ENCODE results near the gene NUDC. TPM values are rescaled to one million over a fixed set of nuclear protein-coding genes. Genes with fewer than 3 reads are reported as not detected.
"Not testable (repeated sequence)": the region's sequence is repeated elsewhere in the genome, so short reads cannot be mapped to it uniquely, and the experiment has no call there.

The NUDC gene
- total RNA-seq, 2 experiments from 2014 or later, result 65.7 to 106 TPM

- Histone ChIP-seq H3K4me2 (ENCODE audit: low read length) (no peak overlapping the region), H3K4me1 (ENCODE audit: insufficient read depth, low read length, poor library complexity, severe bottlenecking) (no peaks in the 10 kb centered on the region), H3K9me3 (ENCODE audit: low read length) (no peaks in the 10 kb centered on the region), H3K9me2 (ENCODE audit: insufficient read depth, low read length) (no peaks in the 10 kb centered on the region), H3K4me3 (ENCODE audit: low read depth, low read length, poor library complexity, severe bottlenecking) (no peak overlapping the region), H2AFZ (ENCODE audit: low read length) (no peak overlapping the region), H3K36me3 (ENCODE audit: insufficient read depth, low read length) (peaks cover 64% of the 10 kb centered on the region), H4K20me1 (ENCODE audit: insufficient read depth, low read length) (no peaks in the 10 kb centered on the region), H3K27ac (ENCODE audit: low read depth, low read length, poor library complexity, severe bottlenecking) (no peak overlapping the region), H3K79me2 (ENCODE audit: insufficient read depth, low read depth, low read length) (no peaks in the 10 kb centered on the region)
- no peak for DNase-seq (ENCODE audit: low spot score)
- CTCF ChIA-PET (ENCODE audit: unreplicated experiment), result interaction anchor here (0.6 kb wide), 1 partner anchor 781 kb away, joined by 3 read pairs; the partner anchor contains the start of gene FAM76A
- POLR2A ChIA-PET, result no interaction called here
- intact Hi-C loops (cut with micrococcal nuclease; ENCODE audit: unreplicated experiment), result no loop called here
- no TSS peak for BruUV-seq (replicated peaks)
- TF ChIP-seq, protein P1, sequence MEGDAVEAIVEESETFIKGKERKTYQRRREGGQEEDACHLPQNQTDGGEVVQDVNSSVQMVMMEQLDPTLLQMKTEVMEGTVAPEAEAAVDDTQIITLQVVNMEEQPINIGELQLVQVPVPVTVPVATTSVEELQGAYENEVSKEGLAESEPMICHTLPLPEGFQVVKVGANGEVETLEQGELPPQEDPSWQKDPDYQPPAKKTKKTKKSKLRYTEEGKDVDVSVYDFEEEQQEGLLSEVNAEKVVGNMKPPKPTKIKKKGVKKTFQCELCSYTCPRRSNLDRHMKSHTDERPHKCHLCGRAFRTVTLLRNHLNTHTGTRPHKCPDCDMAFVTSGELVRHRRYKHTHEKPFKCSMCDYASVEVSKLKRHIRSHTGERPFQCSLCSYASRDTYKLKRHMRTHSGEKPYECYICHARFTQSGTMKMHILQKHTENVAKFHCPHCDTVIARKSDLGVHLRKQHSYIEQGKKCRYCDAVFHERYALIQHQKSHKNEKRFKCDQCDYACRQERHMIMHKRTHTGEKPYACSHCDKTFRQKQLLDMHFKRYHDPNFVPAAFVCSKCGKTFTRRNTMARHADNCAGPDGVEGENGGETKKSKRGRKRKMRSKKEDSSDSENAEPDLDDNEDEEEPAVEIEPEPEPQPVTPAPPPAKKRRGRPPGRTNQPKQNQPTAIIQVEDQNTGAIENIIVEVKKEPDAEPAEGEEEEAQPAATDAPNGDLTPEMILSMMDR (conservative IDR thresholded peaks at IDR 0.05; ENCODE audit: low read length), result no peak
- TF ChIP-seq EZH2phosphoT487 (IDR thresholded peaks at IDR 0.05; ENCODE audit: borderline replicate concordance, low read depth, low read length), result no peak
These were observed 23.6 kb downstream of the NUDC start for GRCh38 chr1:26945138-26945537.

- Histone ChIP-seq H3K9me2 (ENCODE audit: insufficient read depth, low read length) (no peaks in the 10 kb centered on the region), H3K4me1 (ENCODE audit: insufficient read depth, low read length, poor library complexity, severe bottlenecking) (no peaks in the 10 kb centered on the region), H3K36me3 (ENCODE audit: insufficient read depth, low read length) (peaks cover 64% of the 10 kb centered on the region), H4K20me1 (ENCODE audit: insufficient read depth, low read length) (no peaks in the 10 kb centered on the region), H3K27ac (ENCODE audit: low read depth, low read length, poor library complexity, severe bottlenecking) (no peak overlapping the region), H3K9me3 (ENCODE audit: low read length) (no peaks in the 10 kb centered on the region), H3K4me3 (ENCODE audit: low read depth, low read length, poor library complexity, severe bottlenecking) (no peak overlapping the region), H2AFZ (ENCODE audit: low read length) (no peak overlapping the region), H3K4me2 (ENCODE audit: low read length) (no peak overlapping the region), H3K79me2 (ENCODE audit: insufficient read depth, low read depth, low read length) (no peaks in the 10 kb centered on the region)
- DNase-seq (ENCODE audit: low spot score), result no peak
- POLR2A ChIA-PET, result no interaction called here
- intact Hi-C loops (cut with micrococcal nuclease; ENCODE audit: unreplicated experiment), result no loop called here
- TF ChIP-seq EZH2phosphoT487 (IDR thresholded peaks at IDR 0.05; ENCODE audit: borderline replicate concordance, low read depth, low read length), result no peak
- TF ChIP-seq, protein P1 (conservative IDR thresholded peaks at IDR 0.05; ENCODE audit: low read length), result no peak
- BruUV-seq (replicated peaks), result no TSS peak
- CTCF ChIA-PET (ENCODE audit: unreplicated experiment), result interaction anchor here (0.6 kb wide), 1 partner anchor 780 kb away, joined by 3 read pairs; the partner anchor contains the start of gene FAM76A
These were observed 24.2 kb downstream of the NUDC start for GRCh38 chr1:26945728-26946127.

- no peaks in the 10 kb centered on the region for H3K79me2 ChIP-seq (ENCODE audit: insufficient read depth, low read depth, low read length)
- intact Hi-C loops (cut with micrococcal nuclease; ENCODE audit: unreplicated experiment), result no loop called here
- CTCF ChIA-PET (ENCODE audit: unreplicated experiment), result no interaction called here
These were observed 24.7 kb downstream of the NUDC start for GRCh38 chr1:26946270-26946669.

GRCh38 chr1:26948725-26949057 is 27.1 kb downstream of the NUDC start:
- H3K9me2 ChIP-seq (ENCODE audit: insufficient read depth, low read length); H3K4me1 ChIP-seq (ENCODE audit: insufficient read depth, low read length, poor library complexity, severe bottlenecking); CTCF ChIA-PET (ENCODE audit: unreplicated experiment); H3K27ac ChIP-seq (ENCODE audit: low read depth, low read length, poor library complexity, severe bottlenecking); H3K79me2 ChIP-seq (ENCODE audit: insufficient read depth, low read depth, low read length); POLR2A ChIA-PET; intact Hi-C loops (cut with micrococcal nuclease; ENCODE audit: unreplicated experiment); H4K20me1 ChIP-seq (ENCODE audit: insufficient read depth, low read length); H2AFZ ChIP-seq (ENCODE audit: low read length); H3K9me3 ChIP-seq (ENCODE audit: low read length); H3K4me2 ChIP-seq (ENCODE audit: low read length); BruUV-seq (replicated peaks); H3K4me3 ChIP-seq (ENCODE audit: low read depth, low read length, poor library complexity, severe bottlenecking); DNase-seq (ENCODE audit: low spot score): not testable (repeated sequence)
- peaks cover 36% of the 10 kb centered on the region for H3K36me3 ChIP-seq (ENCODE audit: insufficient read depth, low read length)

More at GRCh38 chr1:26946270-26946669, 24.7 kb downstream of the NUDC start:
- H2AFZ ChIP-seq (ENCODE audit: low read length), result no peak overlapping the region
- H3K27ac ChIP-seq (ENCODE audit: low read depth, low read length, poor library complexity, severe bottlenecking), result no peak overlapping the region
- DNase-seq (ENCODE audit: low spot score), result no peak
- TF ChIP-seq, protein P1 (conservative IDR thresholded peaks at IDR 0.05; ENCODE audit: low read length), result no peak
- no peak for TF ChIP-seq EZH2phosphoT487 (IDR thresholded peaks at IDR 0.05; ENCODE audit: borderline replicate concordance, low read depth, low read length)
- no peak overlapping the region for H3K4me2 ChIP-seq (ENCODE audit: low read length)
- H3K9me2 ChIP-seq (ENCODE audit: insufficient read depth, low read length), result no peaks in the 10 kb centered on the region
- BruUV-seq (replicated peaks), result no TSS peak
- no peaks in the 10 kb centered on the region for H4K20me1 ChIP-seq (ENCODE audit: insufficient read depth, low read length)
- POLR2A ChIA-PET, result no interaction called here
- no peak overlapping the region for H3K4me3 ChIP-seq (ENCODE audit: low read depth, low read length, poor library complexity, severe bottlenecking)
- no peaks in the 10 kb centered on the region for H3K4me1 ChIP-seq (ENCODE audit: insufficient read depth, low read length, poor library complexity, severe bottlenecking)
- H3K9me3 ChIP-seq (ENCODE audit: low read length), result no peaks in the 10 kb centered on the region
- H3K36me3 ChIP-seq (ENCODE audit: insufficient read depth, low read length), result peaks cover 61% of the 10 kb centered on the region

Data from OCI-LY7 (cell line).